OCI-LY1 (cell line): ENCODE measurements around the gene CCDC190.

ENCODE experiments used
- EZH2 ChIP-seq: fragments of 200-600 bp; sonication (generic), shearing (Covaris generic); IDR thresholded peaks from 2 replicates; pipeline ENCODE4 v1.8.0; 2017; ENCODE audit warnings: borderline replicate concordance, mixed run types, mild to moderate bottlenecking, antibody characterized with exemption, low read length, moderate library complexity, mixed read lengths
- TF ChIP-seq, protein P1 (sequence below): fragments of 200-600 bp; sonication (generic), shearing (Covaris generic); IDR thresholded peaks from 2 replicates; pipeline ENCODE4 v1.5.1; 2017; ENCODE audit warnings: mild to moderate bottlenecking, antibody characterized with exemption, low read length, moderate library complexity, mixed read lengths

- TF ChIP-seq, protein P1, sequence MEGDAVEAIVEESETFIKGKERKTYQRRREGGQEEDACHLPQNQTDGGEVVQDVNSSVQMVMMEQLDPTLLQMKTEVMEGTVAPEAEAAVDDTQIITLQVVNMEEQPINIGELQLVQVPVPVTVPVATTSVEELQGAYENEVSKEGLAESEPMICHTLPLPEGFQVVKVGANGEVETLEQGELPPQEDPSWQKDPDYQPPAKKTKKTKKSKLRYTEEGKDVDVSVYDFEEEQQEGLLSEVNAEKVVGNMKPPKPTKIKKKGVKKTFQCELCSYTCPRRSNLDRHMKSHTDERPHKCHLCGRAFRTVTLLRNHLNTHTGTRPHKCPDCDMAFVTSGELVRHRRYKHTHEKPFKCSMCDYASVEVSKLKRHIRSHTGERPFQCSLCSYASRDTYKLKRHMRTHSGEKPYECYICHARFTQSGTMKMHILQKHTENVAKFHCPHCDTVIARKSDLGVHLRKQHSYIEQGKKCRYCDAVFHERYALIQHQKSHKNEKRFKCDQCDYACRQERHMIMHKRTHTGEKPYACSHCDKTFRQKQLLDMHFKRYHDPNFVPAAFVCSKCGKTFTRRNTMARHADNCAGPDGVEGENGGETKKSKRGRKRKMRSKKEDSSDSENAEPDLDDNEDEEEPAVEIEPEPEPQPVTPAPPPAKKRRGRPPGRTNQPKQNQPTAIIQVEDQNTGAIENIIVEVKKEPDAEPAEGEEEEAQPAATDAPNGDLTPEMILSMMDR: no peak
- no peak for TF ChIP-seq EZH2
Observed at GRCh38 chr1:162840250-162840839, 20.6 kb downstream of the CCDC190 start.
